ENCODE measurements around the gene ARMH2. TPM values are rescaled to one million over a fixed set of nuclear protein-coding genes. Genes with fewer than 3 reads are reported as not detected.

Gene ARMH2
- total RNA-seq, 3 donors from 2014 or later (not counting 1 experiment from before 2014, with no cell fraction given): 0.68 to 3.0 (median 1.2) TPM

DNA sequence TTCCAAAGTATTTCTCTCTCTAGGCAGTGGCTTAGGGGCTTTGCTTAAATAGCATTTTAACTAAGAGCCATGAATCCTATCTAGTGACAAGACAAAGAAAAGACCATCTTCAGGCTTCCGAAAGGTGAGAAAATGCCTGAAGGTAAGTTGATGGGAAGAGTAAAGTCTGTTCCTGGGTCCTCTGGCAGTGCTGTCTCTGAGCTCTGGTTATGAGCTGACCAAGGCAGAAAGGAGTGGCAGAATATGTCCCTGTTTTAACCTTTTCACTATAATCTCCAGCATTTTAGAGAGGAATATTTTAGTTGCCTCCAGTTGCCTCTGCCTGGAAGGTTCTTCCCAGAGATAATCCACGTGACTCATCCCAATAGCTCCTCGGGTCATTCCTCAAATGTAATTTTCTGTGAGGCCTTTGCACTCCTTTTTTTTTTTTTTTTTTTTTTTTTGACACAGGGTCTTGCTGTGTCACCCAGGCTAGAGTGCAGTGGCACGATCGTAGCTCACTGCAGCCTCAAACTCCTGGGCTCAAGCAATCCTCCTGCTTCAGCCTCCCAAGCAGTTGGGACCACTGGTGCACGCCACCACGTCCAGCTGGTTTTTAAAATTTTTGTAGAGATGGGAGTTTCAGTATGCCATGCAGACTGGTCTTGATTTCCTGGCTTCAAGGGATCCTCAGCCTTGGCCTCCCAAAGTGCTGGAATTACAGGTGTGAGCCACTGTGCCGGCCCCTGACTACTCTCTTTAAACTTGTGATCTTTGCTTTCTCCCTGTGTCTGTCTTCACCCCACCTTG, 3.7 kb upstream of the ARMH2 start:
- H3K36me3 ChIP-seq (ENCODE audit: control insufficient read depth, insufficient read depth, low read length): peaks cover 58% of the 10 kb centered on the region
- no peak for DNase-seq

DNA sequence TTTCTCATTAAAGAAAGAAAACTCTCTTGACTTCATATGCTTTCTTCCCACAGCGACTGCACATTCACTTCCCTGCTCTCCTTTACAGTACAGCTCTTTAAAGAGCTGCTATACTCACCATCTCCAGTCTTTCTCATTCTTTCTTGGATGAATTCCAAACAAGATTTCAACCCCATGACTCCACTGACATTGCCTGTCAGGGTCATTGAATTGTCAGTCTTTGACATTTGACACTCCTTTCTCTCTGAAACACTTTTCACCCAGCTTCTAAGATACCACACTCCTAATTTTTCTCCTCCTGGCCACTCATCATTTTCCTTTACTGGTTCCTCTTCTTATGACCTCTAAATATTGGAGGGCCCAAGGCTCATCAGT, 811 bp upstream of the ARMH2 start:
- H3K9me3 ChIP-seq (ENCODE audit: control insufficient read depth, insufficient read depth, low read length): no peaks in the 10 kb centered on the region
- peaks cover 29% of the 10 kb centered on the region for H3K36me3 ChIP-seq (ENCODE audit: control insufficient read depth, insufficient read depth, low read length)
- ATAC-seq (no peak), DNase-seq (no peak)
- TF ChIP-seq CTCF (IDR thresholded peaks at IDR 0.05): no peak
- Mint-ChIP-seq H3K27me3 (ENCODE audit: low read depth in 2 of 2) (no peaks in the 10 kb centered on the region), H3K4me1 (peaks cover 11 to 20% of the 10 kb centered on the region in 2 donors), H3K4me3 (no peak overlapping the region), H3K27ac (peak overlapping the region; percentile 51 to 73), H3K9me3 (no peaks in the 10 kb centered on the region), H3K36me3 (no peaks in the 10 kb centered on the region)
- no peak overlapping the region for H3K4me3 ChIP-seq (ENCODE audit: low read length)
- intact Hi-C loops (cut with micrococcal nuclease): no loop called here
- WGBS (ENCODE audit: insufficient coverage): 38% methylated on average over 1 of the region's 1 CpG
- no peaks in the 10 kb centered on the region for H3K27me3 ChIP-seq (ENCODE audit: control insufficient read depth, insufficient read depth, low read length)
- H3K4me1 ChIP-seq (ENCODE audit: control insufficient read depth, insufficient read depth, low read length): no peaks in the 10 kb centered on the region
- no peak overlapping the region for H3K27ac ChIP-seq (ENCODE audit: low read length)

More for the DNA sequence above, 3.7 kb upstream of the ARMH2 start:
- no peaks in the 10 kb centered on the region for H3K4me1 ChIP-seq (ENCODE audit: control insufficient read depth, insufficient read depth, low read length)
- ATAC-seq: no peak
- H3K9me3 ChIP-seq (ENCODE audit: control insufficient read depth, insufficient read depth, low read length): no peaks in the 10 kb centered on the region
- H3K4me3 ChIP-seq (ENCODE audit: low read length): no peak overlapping the region
- Mint-ChIP-seq H3K27me3 (ENCODE audit: low read depth in 2 of 2) (no peaks in the 10 kb centered on the region), H3K4me3 (no peak overlapping the region), H3K27ac (peak overlapping the region; percentile 61 to 66), H3K9me3 (no peaks in the 10 kb centered on the region), H3K36me3 (no peaks in the 10 kb centered on the region), H3K4me1 (peaks cover 11 to 14% of the 10 kb centered on the region in 2 donors)
- 94% methylated on average over 8 of the region's 8 CpGs for WGBS (ENCODE audit: insufficient coverage)
- H3K27ac ChIP-seq (ENCODE audit: low read length): no peak overlapping the region
- no peak for TF ChIP-seq CTCF (IDR thresholded peaks at IDR 0.05)
- intact Hi-C loops (cut with micrococcal nuclease): no loop called here
- no peaks in the 10 kb centered on the region for H3K27me3 ChIP-seq (ENCODE audit: control insufficient read depth, insufficient read depth, low read length)

- Mint-ChIP-seq H3K4me3 (no peak overlapping the region), H3K9me3 (no peaks in the 10 kb centered on the region), H3K4me1 (peaks cover 11 to 20% of the 10 kb centered on the region in 2 donors), H3K27ac (peak overlapping the region; percentile 19 to 73), H3K36me3 (no peaks in the 10 kb centered on the region), H3K27me3 (ENCODE audit: low read depth in 2 of 2) (no peaks in the 10 kb centered on the region)
- WGBS (ENCODE audit: insufficient coverage): 90% methylated on average over 5 of the region's 6 CpGs
- H3K4me3 ChIP-seq (ENCODE audit: low read length): no peak overlapping the region
- H3K36me3 ChIP-seq (ENCODE audit: control insufficient read depth, insufficient read depth, low read length): peaks cover 13% of the 10 kb centered on the region
- DNase-seq: no peak
- H3K27ac ChIP-seq (ENCODE audit: low read length): no peak overlapping the region
- intact Hi-C loops (cut with micrococcal nuclease): no loop called here
- no peaks in the 10 kb centered on the region for H3K9me3 ChIP-seq (ENCODE audit: control insufficient read depth, insufficient read depth, low read length)
- TF ChIP-seq CTCF (IDR thresholded peaks at IDR 0.05): no peak
- no peaks in the 10 kb centered on the region for H3K4me1 ChIP-seq (ENCODE audit: control insufficient read depth, insufficient read depth, low read length)
- no peaks in the 10 kb centered on the region for H3K27me3 ChIP-seq (ENCODE audit: control insufficient read depth, insufficient read depth, low read length)
- no peak for ATAC-seq
These were observed 1.0 kb downstream of the ARMH2 start for GRCh38 chr6:24797596-24798216.
